Small intestine (tissue), 7 donors: ENCODE measurements around the gene UBALD2. TPM values are rescaled to one million over a fixed set of nuclear protein-coding genes. Genes with fewer than 3 reads are reported as not detected.
"Not testable (repeated sequence)": the region's sequence is repeated elsewhere in the genome, so short reads cannot be mapped to it uniquely, and the experiment has no call there.

ENCODE experiments used
- DNase-seq, 2 donors: peaks; one replicate each; pipeline versions ENCODE4 v3.0.0 to v3.0.0-alpha.2; 2013
- FAIRE-seq: peaks from 2 replicates; lab custom pipeline; 2012; peaks lifted over from hg19 to GRCh38; lab: Jason Lieb, UNC
- H3K27ac ChIP-seq, 3 donors: one replicate each; pipeline ENCODE4 v1.5.1; 2013; ENCODE audit warnings: low read length in 2 of 3, mild to moderate bottlenecking in 2 of 3, control low read depth in 1 of 3, inconsistent platforms in 1 of 3, low read depth in 1 of 3, moderate library complexity in 1 of 3
- H3K27me3 ChIP-seq, 3 donors: one replicate each; pipeline ENCODE4 v1.6.1; 2013; ENCODE audit warnings: low read length in 3 of 3, inconsistent platforms in 1 of 3; ENCODE audit not compliant: control insufficient read depth in 3 of 3, insufficient read depth in 3 of 3
- H3K36me3 ChIP-seq, 3 donors: one replicate each; pipeline ENCODE4 v1.6.1; 2013; ENCODE audit warnings: low read length in 3 of 3, inconsistent platforms in 1 of 3, low read depth in 1 of 3, mild to moderate bottlenecking in 1 of 3, moderate library complexity in 1 of 3; ENCODE audit not compliant: control insufficient read depth in 3 of 3, insufficient read depth in 2 of 3
- H3K4me1 ChIP-seq, 3 donors: one replicate each; pipeline ENCODE4 v1.6.1; 2013; ENCODE audit warnings: low read length in 2 of 3, inconsistent platforms in 1 of 3, low read depth in 1 of 3, mild to moderate bottlenecking in 1 of 3, moderate library complexity in 1 of 3; ENCODE audit not compliant: control insufficient read depth in 3 of 3, insufficient read depth in 2 of 3
- H3K4me3 ChIP-seq, 3 donors: one replicate each; pipeline ENCODE4 v1.5.1; 2013; ENCODE audit warnings: low read length in 3 of 3, control low read depth in 1 of 3, inconsistent platforms in 1 of 3, low read depth in 1 of 3, mild to moderate bottlenecking in 1 of 3, moderate library complexity in 1 of 3
- H3K9me3 ChIP-seq, 2 donors: one replicate each; pipeline ENCODE4 v1.6.1; 2013; ENCODE audit warnings: low read depth in 1 of 2, low read length in 1 of 2; ENCODE audit not compliant: control insufficient read depth in 2 of 2, insufficient read depth in 1 of 2
- WGBS, 3 donors: extraction: QIAGEN DNeasy Blood & Tissue Kit; methylation state at CpG; one replicate each; pipeline ENCODE4 v1.1.7; 2013; 5-methylcytosine and 5-hydroxymethylcytosine counted together
- polyA plus RNA-seq, 4 donors: library from polyadenylated mRNA; stranded (reverse) in 3 of 4; unstranded in 1 of 4; fragments of 200-250 nt in 3 of 4; fragments of 120-200 nt in 1 of 4; gene quantifications; one replicate each; pipeline versions ENCODE4 v1.2.1 to v1.2.3, GENCODE V29; 2013
- donor health status: healthy with polysubstance abuse.
- donor health status: control.
- donor health status: control.
- donor health status: Bipolar disorder and iron deficiency.
- donor health status: healthy.

The UBALD2 gene
- polyA plus RNA-seq, 4 donors: 53.1 to 118 (median 84.0) TPM

- H3K9me3 ChIP-seq: peaks cover 0 to 6% of the 10 kb centered on the region in 2 donors
- no peak overlapping the region for H3K27ac ChIP-seq
- peaks cover 6 to 38% (median 10%) of the 10 kb centered on the region in 3 donors for H3K4me1 ChIP-seq
- no peak for FAIRE-seq
- H3K4me3 ChIP-seq: no peak overlapping the region
- WGBS, 3 donors: 73 to 84% (median 83%) methylated on average over 6 of the region's 6 CpGs
- no peaks in the 10 kb centered on the region for H3K36me3 ChIP-seq
- DNase-seq: no peak
- no peaks in the 10 kb centered on the region for H3K27me3 ChIP-seq
Observed at GRCh38 chr17:76255801-76256429, 9.2 kb upstream of the UBALD2 start.

- H3K4me3 ChIP-seq, H3K9me3 ChIP-seq, FAIRE-seq, H3K36me3 ChIP-seq, H3K27me3 ChIP-seq: not testable (repeated sequence)
- 56 to 72% (median 67%) methylated on average over 19 of the region's 19 CpGs for WGBS, 3 donors
- peaks cover 6 to 43% (median 11%) of the 10 kb centered on the region in 3 donors for H3K4me1 ChIP-seq
- DNase-seq: peak in 1 of 2 donors; percentile 53
- peak overlapping the region in 2 of 3 donors; percentile 30 to 45 for H3K27ac ChIP-seq
Observed at GRCh38 chr17:76256430-76257050, 8.6 kb upstream of the UBALD2 start.

GRCh38 chr17:76260220-76260619 lies 4.9 kb upstream of the UBALD2 start:
- H3K36me3 ChIP-seq: no peaks in the 10 kb centered on the region
- no peaks in the 10 kb centered on the region for H3K27me3 ChIP-seq
- DNase-seq (no peak), FAIRE-seq (no peak)
- peaks cover 8 to 64% (median 9%) of the 10 kb centered on the region in 3 donors for H3K4me1 ChIP-seq
- peak overlapping the region; percentile 89 to 97 (median 89) for H3K27ac ChIP-seq
- WGBS, 3 donors: 85 to 90% (median 87%) methylated on average over 7 of the region's 7 CpGs
- no peak overlapping the region for H3K4me3 ChIP-seq
- H3K9me3 ChIP-seq: peaks cover 0 to 6% of the 10 kb centered on the region in 2 donors

- H3K9me3 ChIP-seq: peaks cover 0 to 6% of the 10 kb centered on the region in 2 donors
- no peak overlapping the region for H3K4me3 ChIP-seq
- DNase-seq (no peak), FAIRE-seq (no peak)
- WGBS, 3 donors: 68 to 74% (median 72%) methylated on average over 5 of the region's 5 CpGs
- no peaks in the 10 kb centered on the region for H3K36me3 ChIP-seq
- peak overlapping the region; percentile 89 to 97 (median 89) for H3K27ac ChIP-seq
- no peaks in the 10 kb centered on the region for H3K27me3 ChIP-seq
- peaks cover 8 to 64% (median 9%) of the 10 kb centered on the region in 3 donors for H3K4me1 ChIP-seq
Observed at GRCh38 chr17:76260669-76261068, 4.5 kb upstream of the UBALD2 start.

GRCh38 chr17:76261421-76262215 lies 3.5 kb upstream of the UBALD2 start:
- Histone ChIP-seq H3K36me3 (peaks cover 0 to 5% (median 0%) of the 10 kb centered on the region in 3 donors), H3K27me3 (no peaks in the 10 kb centered on the region), H3K9me3 (peaks cover 0 to 2% of the 10 kb centered on the region in 2 donors), H3K4me1 (peaks cover 8 to 64% (median 9%) of the 10 kb centered on the region in 3 donors), H3K27ac (peak overlapping the region; percentile 74 to 97 (median 95)), H3K4me3 (peak overlapping the region in 2 of 3 donors; percentile 36 to 40)
- whole genome bisulfite sequencing, 3 donors: 78 to 82% (median 80%) methylated on average over 23 of the region's 23 CpGs
- DNase-seq: peak in 1 of 2 donors; percentile 50
- no peak for FAIRE-seq

- H3K4me1 ChIP-seq: peaks cover 8 to 76% (median 9%) of the 10 kb centered on the region in 3 donors
- H3K36me3 ChIP-seq: peaks cover 0 to 15% (median 0%) of the 10 kb centered on the region in 3 donors
- FAIRE-seq (no peak), DNase-seq (peak; percentile 97)
- H3K4me3 ChIP-seq: peak overlapping the region in 2 of 3 donors; percentile 36 to 40
- H3K9me3 ChIP-seq: no peaks in the 10 kb centered on the region
- H3K27ac ChIP-seq: peak overlapping the region; percentile 74 to 97 (median 95)
- 14 to 46% (median 33%) methylated on average over 9 of the region's 9 CpGs for WGBS, 3 donors
- no peaks in the 10 kb centered on the region for H3K27me3 ChIP-seq
Observed at GRCh38 chr17:76262732-76263344, 2.3 kb upstream of the UBALD2 start.

- Histone ChIP-seq H3K36me3 (peaks cover 0 to 25% (median 0%) of the 10 kb centered on the region in 3 donors), H3K27me3 (no peaks in the 10 kb centered on the region), H3K9me3 (no peaks in the 10 kb centered on the region), H3K27ac (peak overlapping the region; percentile 74 to 95 (median 95)), H3K4me3 (no peak overlapping the region), H3K4me1 (peaks cover 5 to 77% (median 14%) of the 10 kb centered on the region in 3 donors)
- no peak for FAIRE-seq
- WGBS, 3 donors: 79 to 88% (median 86%) methylated on average over 5 of the region's 5 CpGs
- no peak for DNase-seq
Observed at GRCh38 chr17:76263896-76264295, 1.3 kb upstream of the UBALD2 start.

- DNase-seq: no peak
- Histone ChIP-seq H3K27me3 (no peaks in the 10 kb centered on the region), H3K4me1 (peaks cover 10 to 81% (median 17%) of the 10 kb centered on the region in 3 donors), H3K27ac (peak overlapping the region; percentile 74 to 95 (median 95)), H3K36me3 (peaks cover 0 to 30% (median 0%) of the 10 kb centered on the region in 3 donors), H3K9me3 (no peaks in the 10 kb centered on the region), H3K4me3 (no peak overlapping the region)
- no peak for FAIRE-seq
- 29 to 37% (median 32%) methylated on average over 9 of the region's 9 CpGs for WGBS, 3 donors
Observed at GRCh38 chr17:76264425-76264754, 758 bp upstream of the UBALD2 start.
